AG20443 (cell line): ENCODE data around the gene OSBPL3.

Experiments
- DNase-seq: peaks from one replicate; pipeline ENCODE4 v3.0.0; 2012; ENCODE audit warnings: low spot score, mixed read lengths

OSBPL3 gene

GRCh38 chr7:24979470-24979862 lies 512 bp downstream of the OSBPL3 start:
- DNase-seq: peak; percentile 71

DNA sequence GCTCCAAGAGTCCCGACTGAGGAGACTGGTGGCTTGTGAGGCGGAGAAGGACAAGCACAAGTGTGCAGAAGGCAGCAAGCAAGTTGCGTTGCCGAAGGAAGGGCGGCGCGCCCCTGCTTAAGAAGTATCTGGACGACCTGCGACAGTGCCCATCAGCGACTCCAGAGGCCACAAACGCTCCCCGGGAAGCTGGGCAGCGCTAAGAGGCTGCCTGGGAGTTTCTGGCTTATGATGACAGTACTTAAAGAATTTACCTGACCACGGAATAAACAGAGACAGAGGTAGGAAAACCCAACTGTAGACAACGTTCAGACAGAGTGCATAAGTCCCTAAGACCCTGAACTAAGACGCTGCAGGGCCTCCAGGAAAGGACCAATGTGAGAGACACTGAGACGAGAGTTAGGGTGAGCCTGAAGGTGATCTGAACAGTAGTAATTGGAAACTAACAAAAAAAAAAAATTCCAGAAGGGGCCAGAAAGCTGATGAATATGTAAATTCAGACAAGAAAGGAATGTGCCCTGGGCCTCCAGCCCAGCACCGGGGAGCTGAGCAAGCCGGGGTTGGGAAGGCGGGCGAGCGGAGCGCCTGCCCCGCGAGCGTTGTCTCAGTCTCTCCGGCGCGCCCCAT lies 1.0 kb downstream of the OSBPL3 start:
- no peak for DNase-seq

GRCh38 chr7:24975644-24976260 lies 4.2 kb downstream of the OSBPL3 start:
- DNase-seq: no peak

DNA sequence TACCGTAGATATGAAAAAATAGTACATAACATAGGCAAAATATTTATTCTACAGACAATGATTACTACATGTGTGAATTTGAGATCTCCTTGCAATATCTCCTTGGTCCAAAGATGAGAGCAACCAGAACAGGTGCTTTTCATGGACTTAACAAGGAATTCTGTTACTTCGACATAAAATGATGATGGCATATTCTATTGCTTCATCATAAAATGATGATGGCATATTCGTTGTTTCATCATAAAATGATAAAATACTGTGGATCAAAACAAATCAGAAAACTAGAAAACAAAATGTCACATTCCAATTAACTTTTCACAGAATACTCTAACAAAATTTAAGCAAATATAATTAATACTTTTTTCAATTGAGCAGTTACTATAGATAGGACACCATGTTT lies 4.8 kb downstream of the OSBPL3 start:
- no peak for DNase-seq

GRCh38 chr7:24974026-24974832 lies 5.7 kb downstream of the OSBPL3 start:
- DNase-seq: no peak

GRCh38 chr7:24972991-24973390 lies 7.0 kb downstream of the OSBPL3 start:
- DNase-seq: peak; percentile 14

GRCh38 chr7:24972166-24972477 lies 7.9 kb downstream of the OSBPL3 start:
- no peak for DNase-seq

- peak; percentile 88 for DNase-seq
Measured at GRCh38 chr7:24971333-24972165, 8.4 kb downstream of the OSBPL3 start.

GRCh38 chr7:24970676-24971075 lies 9.3 kb downstream of the OSBPL3 start:
- no peak for DNase-seq

DNA sequence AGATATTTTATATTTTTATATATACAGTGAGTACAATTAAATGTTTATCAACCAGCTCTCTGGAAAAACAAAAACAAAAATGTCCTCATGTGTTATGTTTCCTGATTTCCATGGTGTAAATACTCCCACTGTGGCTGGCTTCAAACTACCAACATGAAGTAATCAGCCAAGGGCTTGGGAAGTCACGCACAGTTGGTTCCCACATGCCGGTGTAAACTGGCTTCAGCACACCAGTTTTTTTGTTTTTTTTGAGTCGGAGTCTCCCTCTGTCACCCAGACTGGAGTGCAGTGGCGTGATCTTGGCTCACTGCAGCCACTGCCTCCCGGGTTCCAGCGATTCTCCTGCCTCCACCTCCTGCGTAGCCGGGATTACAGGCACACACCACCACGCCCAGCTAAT lies 11.8 kb downstream of the OSBPL3 start:
- DNase-seq: peak; percentile 16

GRCh38 chr7:24967696-24968095 lies 12.3 kb downstream of the OSBPL3 start:
- no peak for DNase-seq

- DNase-seq: no peak
Measured at GRCh38 chr7:24966802-24967201, 13.2 kb downstream of the OSBPL3 start.

- no peak for DNase-seq
Measured at GRCh38 chr7:24965831-24966708, 13.9 kb downstream of the OSBPL3 start.

DNA sequence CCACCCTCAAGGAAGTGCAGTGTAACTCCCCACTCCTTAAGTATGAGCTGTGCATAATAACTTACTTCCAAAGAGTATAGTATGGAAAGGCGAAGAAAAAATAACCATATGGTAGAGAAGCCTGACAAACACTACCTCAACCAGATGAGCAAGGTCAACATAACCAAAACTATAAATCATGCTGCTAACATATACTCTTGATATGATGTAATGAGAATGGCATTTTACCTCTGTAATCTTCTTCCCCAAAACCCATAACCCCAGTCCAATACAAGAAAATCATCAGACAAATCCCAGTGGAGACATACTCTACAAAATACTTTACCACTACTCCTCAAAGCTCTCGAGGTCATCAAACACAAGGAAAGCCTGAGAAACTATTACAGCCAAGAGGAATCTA lies 15.8 kb downstream of the OSBPL3 start:
- DNase-seq: no peak

- peak; percentile 25 for DNase-seq
Measured at GRCh38 chr7:24963218-24963617, 16.8 kb downstream of the OSBPL3 start.

GRCh38 chr7:24962418-24962962 lies 17.5 kb downstream of the OSBPL3 start:
- DNase-seq: no peak

DNA sequence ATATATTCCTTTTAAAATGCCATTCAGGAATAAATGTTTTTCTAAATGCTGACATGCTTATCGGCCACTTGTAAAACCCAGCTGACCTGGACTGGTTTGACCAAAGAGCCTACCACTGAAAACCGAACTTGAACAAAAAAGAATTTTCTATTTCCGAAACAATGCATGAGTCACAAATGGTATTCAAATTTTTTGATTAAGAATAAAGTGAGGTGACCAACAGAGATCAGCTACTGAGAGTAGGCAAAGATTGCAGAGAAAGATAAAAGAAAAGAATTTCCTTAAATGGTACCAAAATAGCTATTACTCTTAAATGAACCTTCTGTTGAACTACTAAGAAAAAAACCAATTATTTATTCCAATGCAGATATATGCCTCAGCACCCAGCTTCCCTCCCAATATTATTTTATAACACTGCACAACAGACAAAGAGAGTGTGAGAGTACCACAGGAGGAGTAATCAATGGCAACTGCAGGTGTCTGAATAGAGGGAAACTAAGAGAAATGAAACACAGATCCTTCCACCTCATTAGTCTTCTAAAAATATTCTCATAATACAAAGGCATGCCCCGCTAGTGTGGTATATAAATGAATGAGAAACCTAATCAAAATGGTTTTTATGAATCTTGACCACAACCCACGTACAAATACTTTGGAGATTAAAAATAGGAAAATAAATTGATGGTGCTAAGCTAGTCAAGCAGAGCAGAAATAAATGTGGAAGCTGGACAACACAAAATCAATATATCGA lies 20.1 kb downstream of the OSBPL3 start:
- DNase-seq: no peak

DNA sequence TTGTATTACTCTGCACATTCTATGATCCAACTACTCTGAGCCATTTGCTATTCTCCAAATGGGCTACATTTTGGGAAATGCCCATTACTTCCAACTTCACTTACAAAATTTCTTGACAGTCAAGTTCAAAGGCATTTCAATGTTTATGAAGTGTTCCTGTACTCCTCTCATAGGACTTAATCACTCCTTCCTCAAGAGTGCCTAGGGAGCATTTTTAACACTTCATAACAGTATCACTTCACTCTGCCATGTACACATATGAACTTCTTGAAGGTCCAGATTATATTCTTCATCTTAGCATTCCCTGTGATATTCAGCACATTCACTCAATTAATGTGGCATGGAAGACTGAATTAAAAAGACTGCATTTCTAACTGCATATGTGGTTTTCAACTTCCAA lies 21.6 kb downstream of the OSBPL3 start:
- DNase-seq: no peak

DNA sequence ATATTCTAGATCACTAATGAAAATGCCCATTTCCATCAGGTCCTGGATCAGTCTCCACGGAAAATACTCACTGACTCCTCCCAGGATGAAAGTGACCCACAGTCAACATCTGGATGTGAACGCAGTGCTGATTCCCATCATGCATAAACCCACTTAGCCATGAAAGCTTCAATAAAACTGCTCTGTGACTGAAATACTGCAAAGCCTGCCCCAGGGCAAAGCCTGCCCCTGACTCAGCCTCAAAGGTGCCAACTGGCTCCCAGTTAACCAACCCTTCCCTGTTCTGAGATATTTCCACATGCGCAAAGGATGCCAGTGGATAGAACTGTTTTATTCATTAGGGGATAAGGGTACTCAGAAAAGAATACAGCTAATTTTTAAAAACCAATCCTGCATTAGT lies 24.0 kb downstream of the OSBPL3 start:
- DNase-seq: peak; percentile 40

- DNase-seq: no peak
Measured at GRCh38 chr7:24955313-24955712, 24.7 kb downstream of the OSBPL3 start.

- DNase-seq: no peak
Measured at GRCh38 chr7:24952464-24952863, 27.5 kb downstream of the OSBPL3 start.
